Suprapubic skin (tissue), 3 donors: ENCODE data around the gene RNF183.

Experiments used
- POLR2A ChIP-seq, 2 donors: fragments of 450-650 bp; IDR thresholded peaks; one replicate each; pipeline ENCODE4 v1.6.1; 2017; ENCODE audit warnings: antibody characterized with exemption in 2 of 2, mild to moderate bottlenecking in 2 of 2, moderate library complexity in 2 of 2
- TF ChIP-seq, protein P1 (sequence below), 2 donors: fragments of 200-600 bp in 1 of 2; fragments of 450-650 bp in 1 of 2; sonication (generic) in 1 of 2; IDR thresholded peaks; one replicate each; pipeline ENCODE4 v1.5.1; 2016 to 2019; ENCODE audit warnings: antibody characterized with exemption in 2 of 2, mild to moderate bottlenecking in 1 of 2, moderate library complexity in 1 of 2

DNA sequence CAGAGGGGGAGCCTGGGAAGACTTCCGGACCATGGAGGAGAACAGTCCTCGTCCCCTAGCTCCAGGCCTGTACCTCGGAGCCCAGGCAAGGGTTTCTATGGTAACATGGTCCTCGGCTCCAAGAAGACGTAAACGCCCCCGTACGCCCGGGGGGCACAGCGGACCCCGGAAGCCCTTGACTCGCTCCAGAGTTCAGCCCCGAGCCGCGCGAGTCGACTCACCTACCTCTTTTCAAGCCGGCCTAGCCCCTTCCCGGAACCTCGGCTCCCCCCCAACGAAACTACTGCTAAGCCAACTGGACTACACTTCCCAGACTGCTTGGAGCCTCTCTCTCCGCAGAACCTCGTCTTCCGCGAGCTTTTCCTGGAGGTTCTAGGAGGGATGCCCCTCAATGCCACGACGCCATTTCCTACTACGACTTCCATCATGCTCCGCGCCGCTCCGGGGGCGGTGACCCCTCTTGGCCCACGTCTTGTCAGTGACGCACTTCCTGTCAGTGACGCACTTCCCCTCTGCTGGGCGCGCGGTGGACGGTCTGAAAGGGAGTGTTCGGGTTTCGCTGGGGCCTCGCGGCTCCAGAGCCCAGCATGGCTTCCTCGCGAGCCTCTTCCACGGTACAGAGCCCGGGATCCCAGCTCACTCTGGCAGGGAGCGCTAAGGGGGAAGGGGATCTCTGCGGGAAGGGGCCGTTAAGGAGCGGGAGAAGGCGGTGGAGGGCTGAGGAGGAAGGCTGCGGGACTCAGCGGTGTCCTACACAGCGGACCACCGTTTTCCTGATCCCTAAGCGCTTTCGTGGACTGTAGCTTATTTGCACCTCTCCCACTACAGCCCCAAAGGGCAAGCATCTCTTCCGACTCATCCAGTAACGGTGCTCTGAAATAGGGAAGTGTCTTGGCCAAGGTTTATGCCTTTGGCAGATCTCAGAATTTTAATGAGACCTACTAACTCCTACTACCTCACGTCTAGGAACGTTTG lies 27.7 kb downstream of the RNF183 start, which contains the start of the genes CDC26 and PRPF4:
- TF ChIP-seq POLR2A (IDR thresholded peaks at IDR 0.05): peak; percentile 72 to 95
- TF ChIP-seq, protein P1, sequence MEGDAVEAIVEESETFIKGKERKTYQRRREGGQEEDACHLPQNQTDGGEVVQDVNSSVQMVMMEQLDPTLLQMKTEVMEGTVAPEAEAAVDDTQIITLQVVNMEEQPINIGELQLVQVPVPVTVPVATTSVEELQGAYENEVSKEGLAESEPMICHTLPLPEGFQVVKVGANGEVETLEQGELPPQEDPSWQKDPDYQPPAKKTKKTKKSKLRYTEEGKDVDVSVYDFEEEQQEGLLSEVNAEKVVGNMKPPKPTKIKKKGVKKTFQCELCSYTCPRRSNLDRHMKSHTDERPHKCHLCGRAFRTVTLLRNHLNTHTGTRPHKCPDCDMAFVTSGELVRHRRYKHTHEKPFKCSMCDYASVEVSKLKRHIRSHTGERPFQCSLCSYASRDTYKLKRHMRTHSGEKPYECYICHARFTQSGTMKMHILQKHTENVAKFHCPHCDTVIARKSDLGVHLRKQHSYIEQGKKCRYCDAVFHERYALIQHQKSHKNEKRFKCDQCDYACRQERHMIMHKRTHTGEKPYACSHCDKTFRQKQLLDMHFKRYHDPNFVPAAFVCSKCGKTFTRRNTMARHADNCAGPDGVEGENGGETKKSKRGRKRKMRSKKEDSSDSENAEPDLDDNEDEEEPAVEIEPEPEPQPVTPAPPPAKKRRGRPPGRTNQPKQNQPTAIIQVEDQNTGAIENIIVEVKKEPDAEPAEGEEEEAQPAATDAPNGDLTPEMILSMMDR (IDR thresholded peaks at IDR 0.05): no peak
